Stimulated activated CD4-positive, alpha-beta T cell treated with anti-CD3 and anti-CD28 coated beads, TNF-alpha, amount 100 ng/mL, for 48 hours (primary cell): Measurements from ENCODE around the gene PHKB.

Source experiments
- DNase-seq, 3 donors: peaks; one replicate each; pipeline ENCODE4 v3.0.0-alpha.2; 2020; ENCODE audit warnings: low read depth in 3 of 3

PHKB gene

DNA sequence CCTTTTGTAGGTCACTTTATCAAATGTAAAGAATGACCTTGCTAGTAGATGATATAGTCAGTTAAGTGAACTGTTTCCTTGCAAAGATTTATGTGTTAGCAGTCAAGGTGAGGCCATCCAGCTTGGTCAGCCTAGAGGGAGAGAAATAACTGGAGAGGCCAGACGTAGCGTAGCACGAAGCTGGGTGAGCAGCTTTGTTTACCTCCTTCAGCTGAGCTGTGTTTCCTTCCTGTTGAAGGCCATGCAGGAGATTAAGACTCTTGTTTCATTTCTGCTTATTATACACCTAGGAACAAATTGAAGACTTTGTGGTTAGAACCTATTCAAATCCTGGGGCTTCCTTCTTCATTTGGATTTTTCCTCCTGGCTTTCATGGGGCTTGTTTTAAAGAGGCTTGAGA, 267.1 kb downstream of the PHKB start:
- no peak for DNase-seq

DNA sequence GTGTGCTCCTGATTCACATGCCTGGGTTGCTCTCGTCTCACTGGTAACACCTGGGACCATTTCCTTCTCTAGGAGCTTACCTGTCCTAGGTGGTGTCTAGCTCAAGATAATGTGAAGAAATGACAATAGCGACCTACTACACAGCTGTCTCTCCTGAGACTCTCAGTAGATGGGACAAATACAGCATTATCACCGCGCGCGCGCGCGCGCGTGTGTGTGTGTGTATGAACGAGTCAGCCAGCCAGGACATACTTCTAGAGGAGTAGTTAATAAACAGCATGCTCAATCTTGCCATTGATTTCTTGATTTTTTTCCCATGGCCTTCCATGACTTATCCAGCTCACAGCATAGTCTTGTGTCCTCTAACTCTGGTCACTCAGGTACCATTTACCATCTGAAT, 268.6 kb downstream of the PHKB start:
- DNase-seq, result no peak

DNA sequence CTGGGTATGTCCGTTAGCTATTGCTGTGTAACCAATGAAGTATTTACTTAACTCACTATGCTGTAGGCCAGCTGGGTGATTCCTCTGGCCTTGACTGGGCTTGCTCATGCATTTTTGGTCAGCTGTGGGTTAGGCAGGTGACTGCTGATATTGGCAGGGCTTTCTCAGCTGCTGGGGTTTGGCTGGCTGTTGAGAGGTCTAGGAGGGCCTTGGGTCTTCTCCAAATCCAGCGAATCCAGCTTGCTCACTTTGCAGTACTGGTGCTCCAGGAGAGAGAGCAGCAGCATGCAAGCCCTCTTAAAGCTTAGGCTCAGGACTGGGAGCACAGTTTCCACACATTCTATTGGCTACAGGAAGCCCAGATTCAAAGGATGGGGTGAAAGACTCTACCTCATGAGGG, 270.1 kb downstream of the PHKB start:
- no peak for DNase-seq

DNA sequence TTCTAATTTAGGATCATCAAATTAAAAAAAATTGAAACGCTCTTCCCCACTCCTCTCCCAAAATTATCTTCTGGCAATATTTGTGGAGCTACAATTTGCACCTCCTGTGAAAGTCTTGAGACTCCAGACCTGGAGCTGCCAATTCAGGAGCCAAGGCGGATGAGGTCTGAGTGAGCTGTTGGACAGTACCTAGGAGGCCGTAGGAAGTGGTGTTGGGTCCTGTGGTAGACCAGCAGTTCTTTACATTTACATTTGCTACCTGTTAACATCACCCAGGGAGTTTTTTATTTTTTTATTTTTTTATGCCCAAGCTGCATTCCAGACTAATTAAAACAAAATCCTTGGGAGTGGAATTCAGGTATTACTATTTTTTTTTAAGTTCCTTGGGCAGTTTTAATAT, 271.0 kb downstream of the PHKB start:
- DNase-seq, result no peak

DNA sequence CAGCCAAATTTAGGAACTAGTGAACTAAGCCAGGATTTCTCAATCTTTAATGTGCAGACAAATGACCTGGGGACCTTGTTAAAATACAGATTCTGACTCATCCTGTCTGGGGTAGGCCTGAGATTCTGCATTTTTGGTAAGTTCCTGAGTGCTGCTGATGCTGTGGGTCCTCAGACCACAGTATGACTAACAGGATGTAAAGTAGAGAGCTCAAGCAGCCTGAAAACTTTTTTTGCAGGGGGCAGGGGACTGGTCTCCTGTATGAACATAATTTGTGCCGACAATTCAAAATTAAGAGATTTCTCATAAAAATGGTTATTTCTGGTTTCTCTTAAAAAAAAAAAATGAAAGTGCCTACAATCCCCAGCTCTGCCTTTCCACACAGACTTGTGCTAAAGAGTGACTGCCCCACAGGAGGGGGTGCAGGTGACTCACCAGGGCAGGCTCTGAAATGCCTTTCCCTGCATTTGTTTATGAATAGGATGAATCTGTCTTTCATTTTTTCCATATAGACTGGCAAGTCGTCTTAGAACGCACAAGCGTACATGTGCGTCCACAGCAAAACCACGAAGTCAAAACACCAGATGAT, 271.5 kb downstream of the PHKB start:
- DNase-seq, result peak in 1 of 3 donors; percentile 4

DNA sequence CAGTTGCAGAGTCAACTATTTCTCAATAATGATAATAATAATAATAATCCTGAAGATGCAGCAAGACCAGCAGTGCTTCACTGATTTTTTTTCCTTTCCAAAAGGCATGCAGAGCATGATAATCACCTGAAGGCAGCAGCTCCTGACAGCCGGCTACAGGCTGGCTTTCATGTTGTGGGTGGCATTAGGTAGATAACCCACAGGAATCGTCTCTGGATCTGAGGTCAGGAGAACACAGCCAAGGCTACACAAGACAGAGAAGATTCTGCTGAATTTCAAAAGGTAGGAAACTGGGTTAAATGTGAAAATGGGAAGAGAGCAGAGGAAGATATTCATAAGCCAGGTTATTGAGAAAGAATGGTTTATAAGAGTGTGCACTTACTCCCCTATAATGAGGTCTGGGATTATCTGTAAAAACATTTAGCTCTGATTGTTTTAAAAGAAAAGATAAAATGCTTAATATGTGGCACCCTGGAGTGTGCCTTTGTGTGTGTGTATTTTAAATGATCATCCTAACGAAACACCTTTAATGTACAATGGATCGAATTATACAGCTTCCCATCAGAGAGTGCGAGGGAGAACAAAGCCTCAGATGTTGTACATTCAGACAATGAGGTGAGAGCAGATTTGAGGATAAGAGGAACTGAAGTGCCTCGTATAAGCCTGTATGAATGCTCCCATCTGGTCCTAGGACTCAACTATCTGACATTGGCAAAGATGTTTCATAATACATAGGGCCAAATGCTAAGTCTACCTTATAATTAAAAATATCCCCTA, 273.1 kb downstream of the PHKB start:
- DNase-seq, result no peak

DNA sequence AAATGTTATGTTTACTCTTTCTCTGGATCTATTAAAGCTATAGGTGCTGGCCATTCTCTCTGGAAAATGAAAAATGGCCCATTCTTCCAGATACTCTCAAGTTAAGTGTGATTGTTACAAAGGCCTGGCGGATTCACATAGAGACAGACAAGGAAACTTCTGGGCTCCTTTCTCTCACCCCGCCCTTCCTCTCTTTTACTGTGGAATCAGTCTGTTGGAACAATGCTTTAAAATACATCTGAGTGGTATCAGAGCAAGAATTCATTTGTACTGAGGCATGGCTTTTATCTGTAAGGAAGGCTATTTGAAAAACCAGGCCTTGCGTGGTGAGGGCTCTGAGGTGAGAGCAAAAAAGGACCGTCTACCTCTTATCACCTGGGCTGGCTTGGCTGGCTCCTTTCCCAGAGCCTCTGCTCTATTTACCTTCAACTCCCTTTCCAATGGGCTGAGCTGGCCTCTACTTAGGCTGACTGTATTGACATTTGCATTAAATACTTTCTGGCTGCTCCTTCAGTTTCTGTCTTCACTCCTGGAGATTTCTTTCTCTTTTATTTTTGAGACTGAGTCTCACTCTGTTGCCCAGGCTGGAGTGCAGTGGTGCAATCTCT, 274.0 kb downstream of the PHKB start:
- DNase-seq, result no peak

DNA sequence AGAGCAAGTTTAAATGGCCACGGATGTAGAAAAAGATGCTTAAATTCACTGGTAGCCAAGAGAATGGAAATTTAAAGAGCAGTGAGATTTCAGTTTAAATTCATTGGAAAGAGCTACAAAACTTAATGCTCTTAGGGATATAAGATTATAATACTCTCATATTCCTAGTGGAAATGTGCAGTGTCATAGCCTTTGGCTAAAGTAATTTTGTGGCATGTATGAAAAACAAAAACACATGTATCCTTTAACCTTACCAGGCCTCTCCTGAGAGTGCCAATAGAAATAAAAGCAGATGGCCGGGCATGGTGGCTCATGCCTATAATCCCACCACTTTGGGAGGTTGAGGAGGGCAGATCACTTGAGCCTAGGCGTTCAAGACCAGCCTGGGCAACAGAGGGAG, 289.2 kb downstream of the PHKB start:
- no peak for DNase-seq
